T-cell (primary cell): ENCODE data around the gene PGAP6. TPM values are rescaled to one million over a fixed set of nuclear protein-coding genes. Genes with fewer than 3 reads are reported as not detected.
"Not testable (repeated sequence)": the region's sequence is repeated elsewhere in the genome, so short reads cannot be mapped to it uniquely, and the experiment has no call there.

Experiments
- ATAC-seq, 4 experiments: fragments of 200-7000 bp in 3 of 4; fragments of 150-1000 bp in 1 of 4; cut with Tn5 transposase; replicated peaks in 1 of 4; 1 replicate in 3 of 4; 2 replicates in 1 of 4; pipeline ENCODE4 v1.10.0; 2021; ENCODE audit warnings: moderate library complexity in 3 of 4, mild to moderate bottlenecking in 2 of 4, moderate number of reproducible peaks in 1 of 4
- CTCF ChIA-PET, 2 donors: fragments of 300-600 bp; sonication (Branson Sonifier 250); formaldehyde crosslinking; loops; one replicate each; lab custom pipeline; 2022; ENCODE audit warnings: antibody characterized with exemption in 2 of 2; lab: Charles Lee
- POLR2A ChIA-PET, 2 donors: fragments of 300-600 bp; sonication (Branson Sonifier 250); formaldehyde crosslinking; loops; one replicate each; lab custom pipeline; 2022; ENCODE audit warnings: antibody characterized with exemption in 2 of 2; lab: Charles Lee
- DNase-seq, 35 experiments: peaks; one replicate each; pipeline versions ENCODE4 v3.0.0 to v3.0.0-alpha.2; 2013 to 2023
- H3K27ac ChIP-seq: one replicate; pipeline ENCODE4 v1.5.1; 2013; ENCODE audit warnings: low read length
- H3K27me3 ChIP-seq, 2 experiments: replicated peaks in 1 of 2; 1 replicate in 1 of 2; 2 replicates in 1 of 2; pipeline versions ENCODE4 v1.6.1 to v1.7.0; 2013; ENCODE audit warnings: low read length in 1 of 2, mixed read lengths in 1 of 2; ENCODE audit not compliant: control insufficient read depth in 2 of 2, insufficient read depth in 2 of 2; ENCODE audit errors: extremely low read depth in 1 of 2
- H3K36me3 ChIP-seq, 2 donors: 1 replicate in 1 of 2; 2 replicates in 1 of 2; pipeline versions ENCODE4 v1.6.1 to v1.7.0; 2013; ENCODE audit warnings: low read length in 1 of 2; ENCODE audit not compliant: control insufficient read depth in 2 of 2, insufficient read depth in 1 of 2; ENCODE audit errors: extremely low read depth in 1 of 2
- H3K4me1 ChIP-seq, 2 experiments: 1 replicate in 1 of 2; 2 replicates in 1 of 2; pipeline versions ENCODE4 v1.6.1 to v1.7.0; 2013; ENCODE audit warnings: low read length in 2 of 2, mixed read lengths in 1 of 2; ENCODE audit not compliant: insufficient read depth in 2 of 2, control insufficient read depth in 1 of 2; ENCODE audit errors: extremely low read depth in 1 of 2
- H3K4me3 ChIP-seq, 2 donors: 1 replicate in 1 of 2; 2 replicates in 1 of 2; pipeline versions ENCODE4 v1.5.1 to v1.7.0; 2013; ENCODE audit warnings: mild to moderate bottlenecking in 2 of 2, low read length in 1 of 2, moderate library complexity in 1 of 2; ENCODE audit not compliant: control insufficient read depth in 1 of 2; ENCODE audit errors: extremely low read depth in 1 of 2
- H3K9me3 ChIP-seq: 2 replicates; pipeline ENCODE4 v1.7.0; 2013
- H3K27ac Mint-ChIP-seq, 2 donors: one replicate each; pipeline ENCODE4 v1.8.0; 2020 to 2021; ENCODE audit warnings: mild to moderate bottlenecking in 2 of 2, mixed read lengths in 2 of 2
- H3K27me3 Mint-ChIP-seq, 2 donors: one replicate each; pipeline ENCODE4 v1.8.0; 2021 to 2022; ENCODE audit warnings: mixed read lengths in 2 of 2
- H3K36me3 Mint-ChIP-seq: one replicate; pipeline ENCODE4 v1.8.0; 2021; ENCODE audit warnings: mixed read lengths
- H3K4me1 Mint-ChIP-seq, 3 donors: one replicate each; pipeline ENCODE4 v1.8.0; 2020 to 2022; ENCODE audit warnings: mixed read lengths in 3 of 3, mild to moderate bottlenecking in 1 of 3
- H3K4me3 Mint-ChIP-seq, 3 donors: one replicate each; pipeline ENCODE4 v1.8.0; 2020 to 2022; ENCODE audit warnings: mild to moderate bottlenecking in 3 of 3, mixed read lengths in 3 of 3, moderate library complexity in 3 of 3
- H3K9me3 Mint-ChIP-seq, 3 donors: one replicate each; pipeline ENCODE4 v1.8.0; 2020 to 2022; ENCODE audit warnings: mixed read lengths in 3 of 3
- WGBS: methylation state at CpG from one replicate; pipeline ENCODE4 v1.1.5; 2013; ENCODE audit warnings: missing lambda C conversion rate; ENCODE audit not compliant: insufficient coverage; 5-methylcytosine and 5-hydroxymethylcytosine counted together
- total RNA-seq, 35 experiments: library from RNA in 6 of 35; stranded (reverse) in 6 of 35; fragments of 120-200 nt in 1 of 35; gene quantifications; one replicate each; pipeline versions ENCODE4 v1.2.1 to v1.2.4 and lab custom pipeline; 2013 to 2026

Gene PGAP6
- total RNA-seq, 5 donors from 2014 or later (not counting 1 experiment from before 2014, with no cell fraction given), result 34.9 to 143 (median 122) TPM

- ChIA-PET CTCF (interaction anchor here in 1 of 2 donors (0.5 kb wide), 1 partner anchor 22 kb away, joined by 3 read pairs; no protein-coding TSS in a partner anchor), POLR2A (interaction anchor here in 1 of 2 donors (1.2 kb wide), 1 partner anchor 10 kb away, joined by 4 read pairs; the partner anchor contains the start of gene MRPL28)
- H3K36me3 ChIP-seq, result peaks cover 8 to 20% of the 10 kb centered on the region in 2 donors
- H3K4me1 ChIP-seq, result peaks cover 5 to 52% of the 10 kb centered on the region in 2 experiments
- H3K4me3 ChIP-seq, result peak overlapping the region; percentile 63 to 70
- H3K36me3 Mint-ChIP-seq, result no peaks in the 10 kb centered on the region
- no peaks in the 10 kb centered on the region for H3K27me3 ChIP-seq
- no peak for DNase-seq
- H3K27ac Mint-ChIP-seq, result peak overlapping the region; percentile 91 to 95
- peaks cover 27 to 35% (median 31%) of the 10 kb centered on the region in 3 donors for H3K4me1 Mint-ChIP-seq
- H3K9me3 Mint-ChIP-seq, result no peaks in the 10 kb centered on the region
- WGBS, result 37% methylated on average over 9 of the region's 12 CpGs
- no peaks in the 10 kb centered on the region for H3K9me3 ChIP-seq
- no peaks in the 10 kb centered on the region for H3K27me3 Mint-ChIP-seq
- peak overlapping the region; percentile 82 to 84 (median 84) for H3K4me3 Mint-ChIP-seq
- peak overlapping the region; percentile 4 for H3K27ac ChIP-seq
- ATAC-seq, result no peak
Measured at GRCh38 chr16:380762-381011, 1.1 kb downstream of the PGAP6 start.

- CTCF ChIA-PET, result interaction anchor here in 1 of 2 donors (0.5 kb wide), 1 partner anchor 23 kb away, joined by 3 read pairs; no protein-coding TSS in a partner anchor
Measured at GRCh38 chr16:379961-380761, 1.6 kb downstream of the PGAP6 start.

GRCh38 chr16:379183-379960, 2.4 kb downstream of the PGAP6 start:
- Mint-ChIP-seq H3K4me3 (peak overlapping the region; percentile 82 to 84 (median 84)), H3K9me3 (no peaks in the 10 kb centered on the region), H3K36me3 (no peaks in the 10 kb centered on the region), H3K4me1 (peaks cover 27 to 35% (median 31%) of the 10 kb centered on the region in 3 donors), H3K27me3 (no peaks in the 10 kb centered on the region), H3K27ac (peak overlapping the region; percentile 91 to 95)
- ATAC-seq (no peak), DNase-seq (no peak)
- peak overlapping the region; percentile 11 to 63 for H3K4me3 ChIP-seq
- peak overlapping the region; percentile 67 for H3K27ac ChIP-seq
- peaks cover 13 to 29% of the 10 kb centered on the region in 2 donors for H3K36me3 ChIP-seq
- H3K9me3 ChIP-seq, result no peaks in the 10 kb centered on the region
- H3K27me3 ChIP-seq, result no peaks in the 10 kb centered on the region
- peaks cover 5 to 52% of the 10 kb centered on the region in 2 experiments for H3K4me1 ChIP-seq
- WGBS, result 94% methylated on average over 12 of the region's 16 CpGs
- POLR2A ChIA-PET, result no interaction called here
- CTCF ChIA-PET, result no interaction called here

More at GRCh38 chr16:379961-380761, 1.6 kb downstream of the PGAP6 start:
- Histone ChIP-seq H3K36me3 (peaks cover 8 to 21% of the 10 kb centered on the region in 2 donors), H3K27ac (peak overlapping the region; percentile 67), H3K9me3 (no peaks in the 10 kb centered on the region), H3K4me3 (peak overlapping the region; percentile 63 to 70), H3K4me1 (peaks cover 5 to 52% of the 10 kb centered on the region in 2 experiments), H3K27me3 (no peaks in the 10 kb centered on the region)
- Mint-ChIP-seq H3K27me3 (no peaks in the 10 kb centered on the region), H3K4me3 (peak overlapping the region; percentile 82 to 84 (median 84)), H3K9me3 (no peaks in the 10 kb centered on the region), H3K27ac (peak overlapping the region; percentile 91 to 95), H3K36me3 (no peaks in the 10 kb centered on the region), H3K4me1 (peaks cover 27 to 35% (median 31%) of the 10 kb centered on the region in 3 donors)
- POLR2A ChIA-PET, result interaction anchor here in 1 of 2 donors (1.2 kb wide), 1 partner anchor 9 kb away, joined by 4 read pairs; the partner anchor contains the start of gene MRPL28
- peak; percentile 24 to 48 (median 34) for ATAC-seq
- WGBS, result 91% methylated on average over 10 of the region's 27 CpGs
- peak in 10 of 35 experiments; percentile 17 to 53 (median 38) for DNase-seq

GRCh38 chr16:378821-379182, 3.0 kb downstream of the PGAP6 start:
- WGBS, result 96% methylated on average over 7 of the region's 14 CpGs
- DNase-seq, result no peak
- Histone ChIP-seq H3K27ac (peak overlapping the region; percentile 67), H3K4me1 (peaks cover 5 to 48% of the 10 kb centered on the region in 2 experiments), H3K4me3 (no peak overlapping the region), H3K36me3 (peaks cover 16 to 35% of the 10 kb centered on the region in 2 donors), H3K27me3 (no peaks in the 10 kb centered on the region), H3K9me3 (no peaks in the 10 kb centered on the region)
- H3K36me3 Mint-ChIP-seq, result no peaks in the 10 kb centered on the region
- H3K4me1 Mint-ChIP-seq, result peaks cover 25 to 31% (median 27%) of the 10 kb centered on the region in 3 donors
- no peaks in the 10 kb centered on the region for H3K9me3 Mint-ChIP-seq
- no peak for ATAC-seq
- peak overlapping the region; percentile 75 to 81 for H3K27ac Mint-ChIP-seq
- ChIA-PET POLR2A (no interaction called here), CTCF (no interaction called here)
- H3K27me3 Mint-ChIP-seq, result no peaks in the 10 kb centered on the region
- peak overlapping the region in 2 of 3 donors; percentile 21 to 82 for H3K4me3 Mint-ChIP-seq

GRCh38 chr16:378113-378820, 3.5 kb downstream of the PGAP6 start:
- Histone ChIP-seq H3K36me3 (peaks cover 17 to 38% of the 10 kb centered on the region in 2 donors), H3K27ac (peak overlapping the region; percentile 38), H3K4me1 (peaks cover 2 to 42% of the 10 kb centered on the region in 2 experiments)
- H3K36me3 Mint-ChIP-seq, H3K27me3 ChIP-seq, H3K27me3 Mint-ChIP-seq, H3K9me3 ChIP-seq, H3K4me3 ChIP-seq, DNase-seq, ATAC-seq, H3K9me3 Mint-ChIP-seq, CTCF ChIA-PET, POLR2A ChIA-PET: not testable (repeated sequence)
- Mint-ChIP-seq H3K4me1 (peaks cover 20 to 29% (median 23%) of the 10 kb centered on the region in 3 donors), H3K27ac (peak overlapping the region in 1 of 2 donors; percentile 75), H3K4me3 (peak overlapping the region in 1 of 3 donors; percentile 82)
- 95% methylated on average over 17 of the region's 36 CpGs for WGBS
